ENCODE measurements around the gene ZNF598. TPM values are rescaled to one million over a fixed set of nuclear protein-coding genes. Genes with fewer than 3 reads are reported as not detected.
A peak's percentile ranks its signal among the peaks of the same experiment; 100 is the strongest.

ZNF598 gene
- total and polyA plus RNA-seq, 2 of the 13 experiments (the other 11 are each of a cell fraction or from before 2014, with no cell fraction given): 13.5 to 14.2 TPM

DNA sequence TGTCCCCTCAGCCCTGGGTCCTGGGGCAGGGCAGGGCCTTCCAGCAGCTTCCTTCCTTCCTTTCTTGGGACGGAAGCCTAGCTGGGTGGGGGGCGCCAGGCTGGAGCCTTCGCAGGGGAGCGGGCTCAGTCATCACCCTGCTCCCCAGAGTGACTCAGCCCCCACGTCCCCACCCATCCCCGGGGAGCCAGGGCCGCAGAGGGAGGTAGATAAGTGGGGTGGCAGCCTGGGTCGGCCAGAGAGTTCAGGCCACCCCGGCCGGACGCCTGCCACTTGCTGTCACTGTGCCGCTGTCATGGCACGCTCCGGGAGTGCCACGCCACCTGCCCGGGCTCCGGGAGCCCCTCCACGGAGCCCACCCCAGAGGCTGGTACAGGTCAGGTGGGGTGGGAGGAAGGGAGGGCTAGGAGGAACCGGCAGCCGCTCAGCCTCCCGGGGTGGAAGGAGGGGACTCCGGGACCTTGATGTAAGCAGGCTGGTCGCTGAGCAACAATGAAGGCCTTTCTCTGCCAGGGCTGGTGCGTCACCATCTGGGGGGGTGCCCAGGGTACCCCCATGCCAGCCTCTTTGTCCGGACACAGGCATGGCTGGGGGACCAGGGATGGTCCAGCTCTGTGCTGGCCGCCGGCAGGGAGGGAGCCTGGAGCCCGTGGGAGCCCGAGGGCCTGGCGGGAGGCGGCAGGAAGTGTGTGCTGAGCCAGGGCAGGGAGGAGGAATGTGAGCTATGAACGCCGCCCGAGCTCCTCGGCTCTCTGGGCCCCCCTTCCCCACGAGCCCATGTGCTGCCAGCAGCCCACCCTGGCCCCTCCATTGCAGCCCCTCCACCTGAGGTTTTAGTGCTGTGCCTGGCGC is 23.7 kb upstream of the ZNF598 start (continued):
- TF ChIP-seq, protein P1, sequence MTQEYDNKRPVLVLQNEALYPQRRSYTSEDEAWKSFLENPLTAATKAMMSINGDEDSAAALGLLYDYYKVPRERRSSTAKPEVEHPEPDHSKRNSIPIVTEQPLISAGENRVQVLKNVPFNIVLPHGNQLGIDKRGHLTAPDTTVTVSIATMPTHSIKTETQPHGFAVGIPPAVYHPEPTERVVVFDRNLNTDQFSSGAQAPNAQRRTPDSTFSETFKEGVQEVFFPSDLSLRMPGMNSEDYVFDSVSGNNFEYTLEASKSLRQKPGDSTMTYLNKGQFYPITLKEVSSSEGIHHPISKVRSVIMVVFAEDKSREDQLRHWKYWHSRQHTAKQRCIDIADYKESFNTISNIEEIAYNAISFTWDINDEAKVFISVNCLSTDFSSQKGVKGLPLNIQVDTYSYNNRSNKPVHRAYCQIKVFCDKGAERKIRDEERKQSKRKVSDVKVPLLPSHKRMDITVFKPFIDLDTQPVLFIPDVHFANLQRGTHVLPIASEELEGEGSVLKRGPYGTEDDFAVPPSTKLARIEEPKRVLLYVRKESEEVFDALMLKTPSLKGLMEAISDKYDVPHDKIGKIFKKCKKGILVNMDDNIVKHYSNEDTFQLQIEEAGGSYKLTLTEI (CRISPR knock-in tag; conservative IDR thresholded peaks at IDR 0.05): no peak
- TF ChIP-seq NCOA2 (CRISPR knock-in tag; IDR thresholded peaks at IDR 0.05) (no peak), IKZF1 (IDR thresholded peaks at IDR 0.05) (no peak), ZNF225 (CRISPR knock-in tag; IDR thresholded peaks at IDR 0.05) (no peak), SIN3A (IDR thresholded peaks at IDR 0.05; ENCODE audit: borderline replicate concordance, low read depth, low read length) (no peak), ZNF558 (CRISPR knock-in tag; IDR thresholded peaks at IDR 0.05; ENCODE audit: borderline replicate concordance) (no peak), PHF8 (CRISPR knock-in tag; IDR thresholded peaks at IDR 0.05) (peak; percentile 16), ZNF232 (CRISPR knock-in tag; IDR thresholded peaks at IDR 0.05; ENCODE audit: borderline replicate concordance) (no peak), EP300 (IDR thresholded peaks at IDR 0.05; ENCODE audit: low read depth in 2 of 2, low read length in 2 of 2) (no peak), EP300 (CRISPR knock-in tag; IDR thresholded peaks at IDR 0.05; ENCODE audit: borderline replicate concordance) (no peak), CENPX (CRISPR knock-in tag; IDR thresholded peaks at IDR 0.05) (no peak), PLRG1 (conservative IDR thresholded peaks at IDR 0.05) (no peak), FIP1L1 (IDR thresholded peaks at IDR 0.05; ENCODE audit: borderline replicate concordance, insufficient read depth, low read depth, low read length) (no peak), ZNF678 (CRISPR knock-in tag; IDR thresholded peaks at IDR 0.05) (no peak), NFE2L2 (IDR thresholded peaks at IDR 0.05; ENCODE audit: low read length) (no peak), NR2F2 (IDR thresholded peaks at IDR 0.05; ENCODE audit: borderline replicate concordance, low read depth) (no peak), IRX3 (CRISPR knock-in tag; IDR thresholded peaks at IDR 0.05; ENCODE audit: borderline replicate concordance, low read depth) (no peak), ZNF674 (CRISPR knock-in tag; IDR thresholded peaks at IDR 0.05; ENCODE audit: low read depth) (no peak)
- TF ChIP-seq, protein P2, sequence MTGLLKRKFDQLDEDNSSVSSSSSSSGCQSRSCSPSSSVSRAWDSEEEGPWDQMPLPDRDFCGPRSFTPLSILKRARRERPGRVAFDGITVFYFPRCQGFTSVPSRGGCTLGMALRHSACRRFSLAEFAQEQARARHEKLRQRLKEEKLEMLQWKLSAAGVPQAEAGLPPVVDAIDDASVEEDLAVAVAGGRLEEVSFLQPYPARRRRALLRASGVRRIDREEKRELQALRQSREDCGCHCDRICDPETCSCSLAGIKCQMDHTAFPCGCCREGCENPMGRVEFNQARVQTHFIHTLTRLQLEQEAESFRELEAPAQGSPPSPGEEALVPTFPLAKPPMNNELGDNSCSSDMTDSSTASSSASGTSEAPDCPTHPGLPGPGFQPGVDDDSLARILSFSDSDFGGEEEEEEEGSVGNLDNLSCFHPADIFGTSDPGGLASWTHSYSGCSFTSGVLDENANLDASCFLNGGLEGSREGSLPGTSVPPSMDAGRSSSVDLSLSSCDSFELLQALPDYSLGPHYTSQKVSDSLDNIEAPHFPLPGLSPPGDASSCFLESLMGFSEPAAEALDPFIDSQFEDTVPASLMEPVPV (CRISPR knock-in tag; IDR thresholded peaks at IDR 0.05): peak; percentile 39; the same call in 1 of the 2 replicates
- TF ChIP-seq, protein P3, sequence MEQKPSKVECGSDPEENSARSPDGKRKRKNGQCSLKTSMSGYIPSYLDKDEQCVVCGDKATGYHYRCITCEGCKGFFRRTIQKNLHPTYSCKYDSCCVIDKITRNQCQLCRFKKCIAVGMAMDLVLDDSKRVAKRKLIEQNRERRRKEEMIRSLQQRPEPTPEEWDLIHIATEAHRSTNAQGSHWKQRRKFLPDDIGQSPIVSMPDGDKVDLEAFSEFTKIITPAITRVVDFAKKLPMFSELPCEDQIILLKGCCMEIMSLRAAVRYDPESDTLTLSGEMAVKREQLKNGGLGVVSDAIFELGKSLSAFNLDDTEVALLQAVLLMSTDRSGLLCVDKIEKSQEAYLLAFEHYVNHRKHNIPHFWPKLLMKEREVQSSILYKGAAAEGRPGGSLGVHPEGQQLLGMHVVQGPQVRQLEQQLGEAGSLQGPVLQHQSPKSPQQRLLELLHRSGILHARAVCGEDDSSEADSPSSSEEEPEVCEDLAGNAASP (CRISPR knock-in tag; IDR thresholded peaks at IDR 0.05; ENCODE audit: borderline replicate concordance): no peak
- TF ChIP-seq, protein P4, sequence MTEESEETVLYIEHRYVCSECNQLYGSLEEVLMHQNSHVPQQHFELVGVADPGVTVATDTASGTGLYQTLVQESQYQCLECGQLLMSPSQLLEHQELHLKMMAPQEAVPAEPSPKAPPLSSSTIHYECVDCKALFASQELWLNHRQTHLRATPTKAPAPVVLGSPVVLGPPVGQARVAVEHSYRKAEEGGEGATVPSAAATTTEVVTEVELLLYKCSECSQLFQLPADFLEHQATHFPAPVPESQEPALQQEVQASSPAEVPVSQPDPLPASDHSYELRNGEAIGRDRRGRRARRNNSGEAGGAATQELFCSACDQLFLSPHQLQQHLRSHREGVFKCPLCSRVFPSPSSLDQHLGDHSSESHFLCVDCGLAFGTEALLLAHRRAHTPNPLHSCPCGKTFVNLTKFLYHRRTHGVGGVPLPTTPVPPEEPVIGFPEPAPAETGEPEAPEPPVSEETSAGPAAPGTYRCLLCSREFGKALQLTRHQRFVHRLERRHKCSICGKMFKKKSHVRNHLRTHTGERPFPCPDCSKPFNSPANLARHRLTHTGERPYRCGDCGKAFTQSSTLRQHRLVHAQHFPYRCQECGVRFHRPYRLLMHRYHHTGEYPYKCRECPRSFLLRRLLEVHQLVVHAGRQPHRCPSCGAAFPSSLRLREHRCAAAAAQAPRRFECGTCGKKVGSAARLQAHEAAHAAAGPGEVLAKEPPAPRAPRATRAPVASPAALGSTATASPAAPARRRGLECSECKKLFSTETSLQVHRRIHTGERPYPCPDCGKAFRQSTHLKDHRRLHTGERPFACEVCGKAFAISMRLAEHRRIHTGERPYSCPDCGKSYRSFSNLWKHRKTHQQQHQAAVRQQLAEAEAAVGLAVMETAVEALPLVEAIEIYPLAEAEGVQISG (CRISPR knock-in tag; IDR thresholded peaks at IDR 0.05): peak; percentile 31; the same call in 1 of the 2 replicates
- TF ChIP-seq, protein P5, sequence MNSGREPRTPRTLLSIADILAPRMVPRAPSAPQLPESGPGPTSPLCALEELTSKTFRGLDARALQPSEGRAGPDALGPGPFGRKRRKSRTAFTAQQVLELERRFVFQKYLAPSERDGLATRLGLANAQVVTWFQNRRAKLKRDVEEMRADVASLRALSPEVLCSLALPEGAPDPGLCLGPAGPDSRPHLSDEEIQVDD (CRISPR knock-in tag; IDR thresholded peaks at IDR 0.05; ENCODE audit: borderline replicate concordance): no peak

Measured in HepG2 (cell line).